Measurements from ENCODE around the gene C13orf46.

C13orf46 gene

DNA sequence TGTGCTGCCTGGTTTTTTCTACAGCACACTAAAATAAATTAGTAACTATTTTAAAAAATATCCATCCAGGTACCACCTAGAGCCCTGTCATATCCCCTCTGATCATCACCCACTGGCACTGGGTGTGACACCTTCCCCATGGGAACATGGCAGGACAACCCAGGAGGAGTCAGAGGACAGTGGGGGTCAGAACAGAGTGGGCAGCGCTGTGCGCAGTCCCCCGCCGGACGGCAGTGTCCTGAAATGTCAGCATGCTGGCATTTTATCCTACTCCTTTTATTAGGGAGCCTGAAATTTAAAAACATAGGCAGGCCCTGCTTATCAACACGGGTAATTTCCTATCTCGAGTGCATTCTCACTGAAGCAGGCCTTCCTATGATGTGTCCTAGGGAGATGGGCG, 67.9 kb downstream of the C13orf46 start:
- no peak for DNase-seq (ENCODE audit: low spot score)

DNA sequence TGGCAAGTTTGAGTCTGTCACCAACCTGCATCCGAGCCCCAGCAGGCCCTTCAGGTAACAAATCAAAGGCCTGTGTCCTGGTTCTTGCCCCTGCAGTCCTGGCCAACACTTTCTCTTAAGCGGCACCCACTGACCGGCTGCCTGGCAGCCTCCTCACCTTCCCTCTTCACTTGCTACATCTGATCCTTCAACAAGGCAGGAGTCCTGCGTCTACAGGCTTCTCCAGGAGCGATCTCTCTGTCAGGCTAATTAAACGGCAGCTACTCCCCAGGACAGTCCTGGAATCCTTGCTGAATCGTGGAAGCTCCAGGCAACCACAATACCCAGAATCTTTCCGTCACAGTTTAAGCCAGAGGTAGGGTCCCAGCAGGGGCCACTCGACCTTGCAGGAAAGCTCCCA, 68.9 kb downstream of the C13orf46 start:
- DNase-seq (ENCODE audit: low spot score): no peak

DNA sequence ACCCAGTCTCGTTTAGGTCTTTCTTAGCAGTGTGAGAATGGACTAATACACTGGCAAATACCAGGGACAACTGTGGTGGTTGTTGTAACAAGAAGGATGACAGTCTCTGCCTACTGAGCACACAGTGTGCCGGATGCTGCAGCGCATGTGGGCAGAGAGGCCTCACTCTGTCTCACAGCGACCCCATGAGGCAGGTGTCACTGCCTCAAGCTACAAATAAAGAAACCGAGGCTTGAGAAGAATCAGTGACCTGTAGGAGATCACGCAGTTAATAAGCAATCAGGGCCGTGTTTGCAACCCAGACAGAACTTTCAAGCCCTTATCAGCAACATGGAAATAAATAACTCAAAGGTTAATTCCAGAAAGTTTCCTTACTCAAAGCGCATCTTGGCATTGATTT, 69.5 kb downstream of the C13orf46 start:
- peak; percentile 65 for DNase-seq (ENCODE audit: low spot score)

DNA sequence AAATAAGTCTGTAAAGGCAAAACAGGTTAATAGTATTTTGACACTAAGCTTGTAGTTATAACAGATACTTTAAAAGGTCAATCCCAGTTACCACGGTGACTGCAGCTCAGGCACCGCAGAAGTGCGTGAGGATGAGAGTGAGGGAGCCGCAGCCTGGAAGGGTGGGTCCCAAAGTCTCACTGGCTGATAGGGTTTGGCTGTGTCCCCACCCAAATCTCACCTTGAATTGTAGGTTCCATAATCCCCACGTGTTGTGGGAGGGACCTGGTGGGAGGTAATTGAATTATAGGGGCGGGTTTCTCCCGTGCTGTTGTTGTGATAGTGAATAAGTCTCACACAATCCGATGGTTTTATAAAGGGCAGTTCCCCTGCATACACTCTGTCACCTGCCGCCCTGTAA, 70.0 kb downstream of the C13orf46 start:
- no peak for DNase-seq (ENCODE audit: low spot score)
